GM12801 (cell line): ENCODE data around the gene TUSC7.

Source experiments
- TF ChIP-seq, protein P1 (sequence below): IDR thresholded peaks from one replicate; pipeline ENCODE4 v1.5.1; 2011; ENCODE audit warnings: control low read depth; ENCODE audit not compliant: insufficient read length; ENCODE audit errors: extremely low read depth

Gene TUSC7

DNA sequence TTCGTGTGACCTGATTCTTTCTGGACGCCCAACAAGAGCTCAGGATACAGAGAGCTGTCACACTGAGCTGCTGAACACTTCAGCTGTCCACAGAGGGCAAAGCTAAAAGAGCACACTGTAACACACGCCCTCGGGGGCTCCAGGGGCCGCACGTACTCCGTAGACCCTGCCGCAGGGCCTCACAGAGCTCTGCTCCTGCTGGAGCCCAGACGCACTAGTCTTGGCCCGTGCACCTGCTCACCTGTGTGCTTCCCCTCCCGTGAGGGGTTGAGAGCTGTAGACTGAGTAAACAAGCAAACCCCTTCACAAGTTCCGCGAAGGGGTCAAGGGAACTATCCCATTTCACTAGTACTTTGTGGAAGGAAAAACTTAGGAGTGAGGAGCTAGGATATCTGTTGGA is 30.7 kb upstream of the TUSC7 start:
- TF ChIP-seq, protein P1, sequence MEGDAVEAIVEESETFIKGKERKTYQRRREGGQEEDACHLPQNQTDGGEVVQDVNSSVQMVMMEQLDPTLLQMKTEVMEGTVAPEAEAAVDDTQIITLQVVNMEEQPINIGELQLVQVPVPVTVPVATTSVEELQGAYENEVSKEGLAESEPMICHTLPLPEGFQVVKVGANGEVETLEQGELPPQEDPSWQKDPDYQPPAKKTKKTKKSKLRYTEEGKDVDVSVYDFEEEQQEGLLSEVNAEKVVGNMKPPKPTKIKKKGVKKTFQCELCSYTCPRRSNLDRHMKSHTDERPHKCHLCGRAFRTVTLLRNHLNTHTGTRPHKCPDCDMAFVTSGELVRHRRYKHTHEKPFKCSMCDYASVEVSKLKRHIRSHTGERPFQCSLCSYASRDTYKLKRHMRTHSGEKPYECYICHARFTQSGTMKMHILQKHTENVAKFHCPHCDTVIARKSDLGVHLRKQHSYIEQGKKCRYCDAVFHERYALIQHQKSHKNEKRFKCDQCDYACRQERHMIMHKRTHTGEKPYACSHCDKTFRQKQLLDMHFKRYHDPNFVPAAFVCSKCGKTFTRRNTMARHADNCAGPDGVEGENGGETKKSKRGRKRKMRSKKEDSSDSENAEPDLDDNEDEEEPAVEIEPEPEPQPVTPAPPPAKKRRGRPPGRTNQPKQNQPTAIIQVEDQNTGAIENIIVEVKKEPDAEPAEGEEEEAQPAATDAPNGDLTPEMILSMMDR, result no peak

DNA sequence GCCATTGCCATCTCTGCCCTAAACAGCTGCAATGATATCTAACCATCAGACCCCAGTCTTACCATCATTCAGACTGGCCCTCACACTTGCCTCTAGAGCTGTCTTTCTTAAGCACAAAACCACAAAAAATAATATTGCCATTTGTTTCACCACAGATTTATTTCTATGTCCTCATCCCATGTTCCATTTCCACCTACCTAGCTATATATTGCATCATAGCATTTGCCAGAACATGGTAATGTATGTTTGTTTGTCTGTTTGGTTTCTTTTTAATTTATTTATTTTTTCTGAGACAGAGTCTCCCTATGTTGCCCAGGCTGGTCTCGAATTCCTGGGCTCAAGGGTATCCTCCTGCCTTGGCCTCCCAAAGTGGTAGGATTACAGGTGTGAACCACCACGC is 18.5 kb upstream of the TUSC7 start:
- TF ChIP-seq, protein P1, result no peak

DNA sequence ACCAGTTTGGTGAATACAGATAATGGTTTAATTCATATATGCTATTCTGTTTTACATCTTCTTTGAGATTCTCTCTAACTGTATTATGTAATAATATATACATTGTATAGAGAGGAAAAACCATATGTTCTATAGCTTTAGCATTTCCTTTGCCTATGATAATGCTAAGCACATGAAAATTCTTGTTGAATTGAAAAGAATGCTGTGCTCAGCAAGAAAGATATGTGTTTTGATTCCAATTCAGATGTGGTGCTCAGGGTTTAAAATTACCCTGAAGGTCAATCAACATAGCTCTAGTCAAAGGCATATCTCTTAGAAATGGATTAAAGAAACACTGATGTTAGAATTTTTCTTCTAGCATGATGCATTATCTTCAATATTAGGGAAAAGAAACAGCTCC is 8.5 kb upstream of the TUSC7 start:
- TF ChIP-seq, protein P1, result no peak

GRCh38 chr3:116702334-116702733 is 7.2 kb upstream of the TUSC7 start:
- TF ChIP-seq, protein P1, result no peak

GRCh38 chr3:116707531-116707930 is 2.0 kb upstream of the TUSC7 start:
- TF ChIP-seq, protein P1, result no peak

- TF ChIP-seq, protein P1, result no peak
Observed at GRCh38 chr3:116716490-116716889, 6.9 kb downstream of the TUSC7 start.

GRCh38 chr3:116717566-116717965 is 8.0 kb downstream of the TUSC7 start:
- TF ChIP-seq, protein P1, result no peak

- TF ChIP-seq, protein P1, result no peak
Observed at GRCh38 chr3:116728454-116728853, 18.9 kb downstream of the TUSC7 start.
